ENCODE measurements around the gene MRPS27.

DNA sequence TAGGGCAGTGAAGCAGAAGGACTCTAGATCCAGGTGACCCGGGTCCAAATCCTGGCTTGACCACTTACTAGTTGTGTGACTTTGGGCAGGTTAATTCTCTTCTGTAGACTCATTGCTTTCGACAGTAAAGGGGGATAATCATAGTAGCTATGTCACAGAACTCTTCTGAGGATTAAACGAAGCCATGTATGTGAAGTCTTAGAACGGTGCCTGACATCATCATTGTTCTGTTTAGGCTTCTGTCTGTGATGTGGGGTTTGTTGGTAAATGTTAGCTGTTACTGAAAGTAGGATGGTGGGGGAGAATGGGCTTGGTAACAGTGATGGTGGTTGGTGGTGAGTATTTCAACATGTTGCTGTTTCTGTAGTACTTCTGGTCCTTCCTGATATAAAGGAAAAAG is 139.1 kb downstream of the MRPS27 start:
- TF ChIP-seq, protein P1, sequence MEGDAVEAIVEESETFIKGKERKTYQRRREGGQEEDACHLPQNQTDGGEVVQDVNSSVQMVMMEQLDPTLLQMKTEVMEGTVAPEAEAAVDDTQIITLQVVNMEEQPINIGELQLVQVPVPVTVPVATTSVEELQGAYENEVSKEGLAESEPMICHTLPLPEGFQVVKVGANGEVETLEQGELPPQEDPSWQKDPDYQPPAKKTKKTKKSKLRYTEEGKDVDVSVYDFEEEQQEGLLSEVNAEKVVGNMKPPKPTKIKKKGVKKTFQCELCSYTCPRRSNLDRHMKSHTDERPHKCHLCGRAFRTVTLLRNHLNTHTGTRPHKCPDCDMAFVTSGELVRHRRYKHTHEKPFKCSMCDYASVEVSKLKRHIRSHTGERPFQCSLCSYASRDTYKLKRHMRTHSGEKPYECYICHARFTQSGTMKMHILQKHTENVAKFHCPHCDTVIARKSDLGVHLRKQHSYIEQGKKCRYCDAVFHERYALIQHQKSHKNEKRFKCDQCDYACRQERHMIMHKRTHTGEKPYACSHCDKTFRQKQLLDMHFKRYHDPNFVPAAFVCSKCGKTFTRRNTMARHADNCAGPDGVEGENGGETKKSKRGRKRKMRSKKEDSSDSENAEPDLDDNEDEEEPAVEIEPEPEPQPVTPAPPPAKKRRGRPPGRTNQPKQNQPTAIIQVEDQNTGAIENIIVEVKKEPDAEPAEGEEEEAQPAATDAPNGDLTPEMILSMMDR (IDR thresholded peaks at IDR 0.05) = no peak
- TF ChIP-seq POLR2A (IDR thresholded peaks at IDR 0.05) = no peak
